Measurements from ENCODE around the gene RAB25.
"Not testable (repeated sequence)": the region's sequence is repeated elsewhere in the genome, so short reads cannot be mapped to it uniquely, and the experiment has no call there.

Gene RAB25

DNA sequence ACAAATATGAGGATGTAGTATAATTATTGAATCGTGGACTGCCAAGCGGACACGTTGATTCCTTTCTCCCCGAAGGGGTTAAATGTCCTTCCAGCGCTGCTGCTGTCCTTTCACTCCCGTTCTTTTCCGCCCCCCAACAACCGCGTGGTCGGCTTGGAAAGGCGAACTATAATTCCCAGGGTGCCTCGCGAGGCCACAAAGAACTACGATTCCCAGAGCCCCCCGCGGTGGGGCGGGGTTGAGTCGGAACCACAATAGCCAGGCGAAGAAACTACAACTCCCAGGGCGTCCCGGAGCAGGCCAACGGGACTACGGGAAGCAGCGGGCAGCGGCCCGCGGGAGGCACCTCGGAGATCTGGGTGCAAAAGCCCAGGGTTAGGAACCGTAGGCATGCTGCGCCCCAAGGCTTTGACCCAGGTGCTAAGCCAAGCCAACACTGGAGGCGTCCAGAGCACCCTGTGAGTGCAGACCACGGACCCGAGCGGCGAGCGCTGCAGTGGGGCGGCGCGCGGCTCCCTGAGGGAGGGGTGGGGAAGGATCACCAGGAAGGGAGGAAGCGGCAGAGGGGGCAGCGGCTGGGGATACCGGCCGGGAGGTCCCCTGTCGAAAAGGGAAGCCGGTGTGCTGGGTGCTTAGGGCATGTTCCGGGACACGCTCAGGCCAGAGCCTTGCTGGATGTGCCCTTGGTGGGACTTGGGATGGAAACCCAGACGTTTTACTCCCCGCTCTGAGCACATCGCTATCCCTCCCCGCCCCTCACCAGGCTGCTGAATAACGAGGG lies 6.3 kb upstream of the RAB25 start, which contains the start of gene LAMTOR2:
Gene LAMTOR2, plus strand, starts transcription at position 283 of the 781 bp plus-strand sequence. Its CDS starts 108 bp downstream, at position 391.
- peak; percentile 98 for DNase-seq (ENCODE audit: low spot score)

GRCh38 chr1:156055281-156056048 lies 5.5 kb upstream of the RAB25 start:
- no peak for DNase-seq (ENCODE audit: low spot score)

DNA sequence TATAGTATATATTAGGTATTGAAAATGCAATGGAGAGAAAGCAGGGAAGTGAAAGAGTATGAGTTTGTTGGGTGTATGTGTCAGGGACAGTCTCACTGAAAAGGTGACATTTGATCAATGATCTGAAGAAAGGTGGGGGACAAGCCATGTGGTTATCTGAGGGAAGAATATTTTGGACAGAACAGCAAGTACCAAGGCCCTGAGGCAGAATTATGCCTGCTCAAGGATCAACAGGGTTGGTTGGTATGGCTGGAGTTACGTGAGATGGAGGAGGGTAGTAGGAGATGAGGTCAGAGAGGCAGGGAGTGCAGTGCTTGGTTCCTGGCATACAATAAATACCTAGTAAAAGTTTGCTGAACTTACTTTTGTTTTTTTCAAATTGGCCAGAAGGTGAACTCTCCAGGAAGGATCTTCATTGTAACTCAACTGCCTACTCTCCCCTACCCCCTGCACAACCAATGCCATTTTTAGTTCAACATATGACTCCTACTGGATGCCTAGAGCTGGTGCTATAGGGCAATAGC lies 4.6 kb upstream of the RAB25 start:
- no peak for DNase-seq (ENCODE audit: low spot score)

DNA sequence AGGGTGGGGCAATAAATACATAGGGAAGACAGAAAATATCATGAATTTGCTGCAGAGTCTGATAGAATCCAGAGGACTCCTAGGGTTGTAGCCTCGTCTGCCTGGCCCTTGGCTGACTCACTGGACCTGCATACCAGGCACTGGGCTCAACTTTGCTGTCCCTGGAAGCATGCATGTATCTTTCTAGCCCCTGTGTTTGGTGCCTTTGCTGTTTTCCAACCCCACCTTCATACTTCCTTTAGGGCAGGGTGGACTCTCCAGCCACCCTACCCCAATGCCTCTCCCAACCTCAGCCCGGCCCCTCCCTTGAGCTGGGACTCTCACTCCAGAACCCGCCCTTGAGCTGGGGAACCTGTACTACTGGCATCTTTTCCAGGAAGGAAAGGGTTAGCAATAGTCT lies 1.2 kb downstream of the RAB25 start:
- no peak for DNase-seq (ENCODE audit: low spot score)

DNA sequence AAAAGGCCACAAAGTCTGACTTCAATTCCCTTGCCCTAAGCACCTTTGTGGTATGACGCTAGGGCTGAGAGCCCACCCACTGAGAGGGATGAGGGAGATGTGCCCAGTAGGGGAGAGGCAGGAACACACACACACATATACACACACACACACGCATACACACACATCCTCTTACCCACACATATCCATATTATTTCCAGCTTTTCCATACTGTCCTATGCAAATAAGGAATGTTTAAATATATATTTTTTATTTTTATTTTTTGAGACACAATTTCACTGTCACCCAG lies 3.0 kb downstream of the RAB25 start:
- no peak for DNase-seq (ENCODE audit: low spot score)

DNA sequence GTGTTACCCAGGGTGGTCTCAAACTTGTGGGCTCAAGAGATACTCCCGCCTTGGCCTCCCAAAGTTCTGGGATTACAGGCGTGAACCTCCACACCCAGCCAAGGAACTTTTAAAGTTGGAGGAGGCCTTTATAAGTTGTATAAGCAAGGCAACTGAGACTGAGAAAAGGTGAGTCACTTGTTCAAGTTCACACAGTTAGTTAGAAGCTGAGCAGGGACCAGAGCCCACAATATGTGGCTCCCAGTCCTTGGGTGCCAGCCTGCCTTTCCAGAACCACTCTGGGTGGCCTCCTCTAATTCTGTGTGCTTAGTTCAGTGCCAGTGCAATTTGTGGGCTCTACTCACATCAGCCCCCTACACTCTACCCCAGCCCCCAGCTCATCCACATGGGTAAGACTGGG lies 3.7 kb downstream of the RAB25 start:
- DNase-seq (ENCODE audit: low spot score) = no peak

- DNase-seq (ENCODE audit: low spot score) = no peak
Observed at GRCh38 chr1:156065212-156065611, 4.3 kb downstream of the RAB25 start.

DNA sequence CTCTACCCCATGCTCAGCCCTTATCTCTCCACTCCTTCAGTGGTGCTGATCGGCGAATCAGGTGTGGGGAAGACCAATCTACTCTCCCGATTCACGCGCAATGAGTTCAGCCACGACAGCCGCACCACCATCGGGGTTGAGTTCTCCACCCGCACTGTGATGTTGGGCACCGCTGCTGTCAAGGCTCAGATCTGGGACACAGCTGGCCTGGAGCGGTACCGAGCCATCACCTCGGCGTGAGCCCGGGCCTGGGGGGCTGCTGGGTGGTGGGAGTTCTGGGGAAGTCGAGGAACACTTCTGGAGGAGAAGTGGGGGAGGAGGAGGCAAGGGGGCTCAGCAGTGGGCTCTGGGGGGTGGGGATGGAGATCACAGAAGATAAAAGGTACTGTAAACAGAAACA lies 4.9 kb downstream of the RAB25 start:
- DNase-seq (ENCODE audit: low spot score) = no peak

GRCh38 chr1:156067262-156067661 lies 6.3 kb downstream of the RAB25 start:
- no peak for DNase-seq (ENCODE audit: low spot score)

DNA sequence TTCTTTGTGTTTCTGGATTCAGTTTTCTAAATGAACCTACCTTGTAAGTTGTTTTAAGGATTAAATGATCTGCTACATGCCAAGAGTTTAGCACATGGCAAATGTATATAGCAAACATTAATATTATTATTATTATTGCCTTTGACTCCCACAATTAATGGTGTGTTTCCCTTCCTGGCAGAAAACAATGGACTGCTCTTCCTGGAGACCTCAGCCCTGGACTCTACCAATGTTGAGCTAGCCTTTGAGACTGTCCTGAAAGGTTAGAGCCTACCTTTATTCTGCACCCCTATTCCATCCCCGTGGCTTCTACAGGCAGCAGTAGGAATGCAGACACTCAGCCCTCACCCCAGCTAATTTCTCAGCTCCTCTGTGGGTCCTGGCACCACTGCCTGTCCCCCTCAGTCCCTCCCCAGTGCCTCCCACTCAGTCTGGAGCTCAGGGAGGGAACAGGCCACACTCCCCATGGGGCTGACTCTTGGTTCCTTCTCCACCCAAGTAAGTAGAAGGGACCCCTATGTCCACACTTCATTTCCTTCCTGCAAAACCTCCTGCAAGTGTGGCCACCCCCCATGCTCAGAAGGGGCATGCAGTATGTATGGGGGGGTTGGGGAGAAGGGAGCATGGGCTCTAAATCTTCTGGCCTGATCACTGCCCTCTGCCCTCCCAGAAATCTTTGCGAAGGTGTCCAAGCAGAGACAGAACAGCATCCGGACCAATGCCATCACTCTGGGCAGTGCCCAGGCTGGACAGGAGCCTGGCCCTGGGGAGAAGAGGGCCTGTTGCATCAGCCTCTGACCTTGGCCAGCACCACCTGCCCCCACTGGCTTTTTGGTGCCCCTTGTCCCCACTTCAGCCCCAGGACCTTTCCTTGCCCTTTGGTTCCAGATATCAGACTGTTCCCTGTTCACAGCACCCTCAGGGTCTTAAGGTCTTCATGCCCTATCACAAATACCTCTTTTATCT lies 8.8 kb downstream of the RAB25 start:
- DNase-seq (ENCODE audit: low spot score) = no peak

DNA sequence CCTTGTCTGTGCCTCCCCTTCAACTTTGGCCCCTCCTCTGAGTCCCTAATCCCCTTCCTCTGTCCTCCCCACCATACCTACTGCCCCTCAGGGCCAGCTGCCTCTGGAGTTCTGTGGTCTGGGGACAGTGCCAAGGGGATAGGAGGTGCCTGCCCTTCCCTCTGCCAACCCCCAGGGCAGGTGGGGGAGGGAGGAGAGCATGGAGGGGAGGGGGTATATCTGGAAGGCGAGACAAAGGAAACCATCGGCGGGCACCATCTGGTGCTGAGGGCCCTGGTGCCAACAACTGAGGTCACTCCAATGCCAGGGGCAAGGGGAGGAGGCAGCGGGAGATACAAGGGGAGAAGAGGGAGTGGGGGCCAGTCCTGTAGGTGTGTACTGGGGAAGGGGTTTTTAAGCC lies 9.6 kb downstream of the RAB25 start:
- no peak for DNase-seq (ENCODE audit: low spot score)

- not testable (repeated sequence) for DNase-seq (ENCODE audit: low spot score)
Observed at GRCh38 chr1:156071332-156071816, 10.4 kb downstream of the RAB25 start.

DNA sequence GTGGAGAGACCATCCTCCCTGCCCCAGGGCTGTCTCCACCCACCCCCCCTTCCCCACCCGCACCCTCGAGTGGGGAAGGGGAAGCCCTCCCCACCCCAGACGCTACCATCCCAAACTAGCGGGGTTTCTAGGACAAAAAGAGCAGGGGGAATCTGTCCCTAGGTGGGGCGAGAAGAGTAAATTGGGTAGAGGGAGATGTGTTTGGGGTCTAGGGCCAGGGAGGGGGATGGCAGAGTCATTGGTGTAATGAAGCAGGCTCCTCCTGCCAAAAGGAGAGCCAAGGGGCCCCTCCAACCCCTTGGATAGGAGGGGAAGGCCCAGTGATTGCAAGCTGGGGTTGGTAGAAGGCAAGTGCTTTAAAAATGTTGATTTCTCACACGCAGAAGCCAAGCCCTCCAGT lies 11.3 kb downstream of the RAB25 start:
- DNase-seq (ENCODE audit: low spot score) = no peak

DNA sequence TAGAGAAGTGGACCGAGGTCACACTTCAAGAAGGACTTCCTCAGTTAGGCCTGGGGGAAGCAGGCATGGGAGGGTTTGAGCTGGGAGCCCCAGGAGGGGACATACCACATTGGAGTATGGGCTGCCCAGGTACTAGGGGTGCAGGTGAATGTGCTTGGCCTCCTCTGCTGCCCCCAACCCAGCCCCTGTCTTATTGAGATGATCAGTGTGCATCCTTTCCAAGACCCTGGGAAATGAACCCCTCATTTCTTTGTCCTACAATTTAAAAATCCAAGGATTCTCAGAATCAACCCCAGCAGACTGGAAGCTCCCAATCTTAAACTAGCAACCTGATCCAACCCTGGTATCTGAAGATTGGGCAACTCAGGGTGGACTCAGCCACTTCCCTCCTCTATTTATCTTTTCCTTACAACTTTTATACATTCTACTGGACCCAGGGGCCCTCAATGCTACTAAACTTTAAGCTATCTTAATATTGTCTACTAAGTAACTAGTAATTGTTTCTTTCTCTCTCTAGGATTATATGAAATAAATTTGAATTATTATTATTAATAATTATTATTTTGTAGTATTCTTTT lies 12.2 kb downstream of the RAB25 start:
- no peak for DNase-seq (ENCODE audit: low spot score)

GRCh38 chr1:156073740-156074139 lies 12.8 kb downstream of the RAB25 start:
- no peak for DNase-seq (ENCODE audit: low spot score)

- no peak for DNase-seq (ENCODE audit: low spot score)
Observed at GRCh38 chr1:156074661-156075060, 13.7 kb downstream of the RAB25 start.

GRCh38 chr1:156075162-156075561 lies 14.2 kb downstream of the RAB25 start:
- no peak for DNase-seq (ENCODE audit: low spot score)

- DNase-seq (ENCODE audit: low spot score) = no peak
Observed at GRCh38 chr1:156075775-156076204, 14.8 kb downstream of the RAB25 start.

- DNase-seq (ENCODE audit: low spot score) = no peak
Observed at GRCh38 chr1:156076609-156077429, 15.9 kb downstream of the RAB25 start.

DNA sequence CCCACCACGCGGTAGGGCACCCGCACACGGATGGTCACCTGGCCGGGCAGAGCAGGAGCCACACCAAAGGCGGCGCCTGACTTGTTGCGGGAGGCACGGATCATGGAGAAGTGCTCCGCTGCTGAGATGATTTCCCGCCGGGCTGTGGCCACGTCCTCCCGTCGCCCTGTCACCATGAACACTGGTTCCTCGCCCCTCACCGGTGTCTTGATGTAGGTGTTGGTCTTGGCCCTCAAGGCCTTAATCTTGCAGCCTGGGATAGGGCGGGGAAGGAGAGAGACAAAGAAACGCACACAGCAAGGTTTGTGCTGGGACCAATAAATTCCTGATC lies 16.4 kb downstream of the RAB25 start:
- no peak for DNase-seq (ENCODE audit: low spot score)

DNA sequence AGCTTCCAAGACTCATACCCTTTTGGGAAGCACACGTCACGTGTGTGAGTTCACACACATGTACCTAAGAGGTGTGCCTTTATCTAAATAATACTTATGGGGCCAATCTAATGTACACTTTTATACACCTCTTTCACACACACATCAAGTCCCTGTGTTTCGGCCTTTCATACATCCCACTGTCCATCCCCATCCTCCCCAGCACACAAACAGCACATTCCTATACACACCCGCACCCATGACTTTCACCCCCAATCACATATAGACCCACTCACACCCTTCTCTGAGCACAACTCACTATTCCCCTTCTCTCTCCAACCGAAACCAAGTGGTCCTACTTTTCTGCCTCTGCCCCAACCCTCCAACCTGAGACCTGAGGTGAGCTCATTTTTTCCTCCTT lies 17.8 kb downstream of the RAB25 start:
- DNase-seq (ENCODE audit: low spot score) = no peak
